Measurements from ENCODE around the gene NRCAM.

The NRCAM gene

GRCh38 chr7:108329514-108329913 lies 126.7 kb downstream of the NRCAM start:
- CTCF ChIA-PET = interaction anchor here (1.4 kb wide), 1 partner anchor 54 kb away, joined by 3 read pairs; no protein-coding TSS in a partner anchor
- H3K4me3 ChIP-seq (ENCODE audit: low read depth, low read length) = no peak overlapping the region
- peaks cover 12% of the 10 kb centered on the region for H3K4me1 ChIP-seq (ENCODE audit: control insufficient read depth, insufficient read depth, low read length)
- H3K9me3 ChIP-seq (ENCODE audit: control insufficient read depth, insufficient read depth, low read depth, low read length) = no peaks in the 10 kb centered on the region
- H3K36me3 ChIP-seq (ENCODE audit: control insufficient read depth in 2 of 2, insufficient read depth in 1 of 2, low read length in 2 of 2) = no peaks in the 10 kb centered on the region
- POLR2A ChIA-PET = no interaction called here
- TF ChIP-seq OSR2 (tag by site-specific recombination; IDR thresholded peaks at IDR 0.05) = no peak
- TF ChIP-seq BCL6B (tag by site-specific recombination; IDR thresholded peaks at IDR 0.05) = peak; percentile 76
- no peak for TF ChIP-seq ZNF449 (tag by site-specific recombination; IDR thresholded peaks at IDR 0.05)
- TF ChIP-seq ZNF239 (tag by site-specific recombination; IDR thresholded peaks at IDR 0.05) = no peak
- TF ChIP-seq FEZF1 (tag by site-specific recombination; IDR thresholded peaks at IDR 0.05) = peak; percentile 37; the same call in 1 of the 2 replicates
- TF ChIP-seq SP2 (tag by site-specific recombination; IDR thresholded peaks at IDR 0.05) = no peak
- no peak overlapping the region for H3K27ac ChIP-seq (ENCODE audit: extremely low read depth, low read depth, low read length)

- Histone ChIP-seq H3K36me3 (ENCODE audit: control insufficient read depth in 2 of 2, insufficient read depth in 1 of 2, low read length in 2 of 2) (no peaks in the 10 kb centered on the region), H3K9me3 (ENCODE audit: control insufficient read depth, insufficient read depth, low read depth, low read length) (no peaks in the 10 kb centered on the region), H3K4me1 (ENCODE audit: control insufficient read depth, insufficient read depth, low read length) (peaks cover 15% of the 10 kb centered on the region), H3K27ac (ENCODE audit: extremely low read depth, low read depth, low read length) (no peak overlapping the region), H3K4me3 (ENCODE audit: low read depth, low read length) (no peak overlapping the region)
- CTCF ChIA-PET = interaction anchor here (0.6 to 1.4 kb wide), 3 partner anchors 55 to 124 kb away, joined by 3 read pairs; no protein-coding TSS in a partner anchor
- POLR2A ChIA-PET = no interaction called here
- TF ChIP-seq ZNF423 (tag by site-specific recombination; IDR thresholded peaks at IDR 0.05) (no peak), BCL11B (tag by site-specific recombination; IDR thresholded peaks at IDR 0.05; ENCODE audit: low read depth) (no peak), TCF7L2 (IDR thresholded peaks at IDR 0.05; ENCODE audit: borderline replicate concordance, low read depth, low read length) (peak; percentile 25; the same call in 1 of the 2 replicates), ZNF747 (tag by site-specific recombination; IDR thresholded peaks at IDR 0.05) (no peak), ZNF426 (tag by site-specific recombination; IDR thresholded peaks at IDR 0.05) (no peak), ZNF76 (tag by site-specific recombination; IDR thresholded peaks at IDR 0.05; ENCODE audit: borderline replicate concordance, low read depth) (no peak), PRDM2 (tag by site-specific recombination; IDR thresholded peaks at IDR 0.05; ENCODE audit: borderline replicate concordance) (no peak), ZNF629 (tag by site-specific recombination; IDR thresholded peaks at IDR 0.05) (no peak), OSR2 (tag by site-specific recombination; IDR thresholded peaks at IDR 0.05) (peak; percentile 21; the same call in 1 of the 2 replicates), ZNF10 (tag by site-specific recombination; IDR thresholded peaks at IDR 0.05) (no peak), REST (tag by site-specific recombination; IDR thresholded peaks at IDR 0.05) (no peak), CTCF (tag by site-specific recombination; IDR thresholded peaks at IDR 0.05) (no peak), ZNF624 (tag by site-specific recombination; IDR thresholded peaks at IDR 0.05) (no peak), ZNF623 (tag by site-specific recombination; IDR thresholded peaks at IDR 0.05) (no peak), GLIS2 (tag by site-specific recombination; IDR thresholded peaks at IDR 0.05) (no peak), MZF1 (tag by site-specific recombination; IDR thresholded peaks at IDR 0.05; ENCODE audit: borderline replicate concordance) (no peak)
Measured at GRCh38 chr7:108328174-108328651, 128.0 kb downstream of the NRCAM start.
